ENCODE results near the gene AFF3.
"Not testable (repeated sequence)": the region's sequence is repeated elsewhere in the genome, so short reads cannot be mapped to it uniquely, and the experiment has no call there.

Gene AFF3

GRCh38 chr2:99753505-99753904, 388.9 kb downstream of the AFF3 start:
- no peak for DNase-seq (ENCODE audit: low spot score)

DNA sequence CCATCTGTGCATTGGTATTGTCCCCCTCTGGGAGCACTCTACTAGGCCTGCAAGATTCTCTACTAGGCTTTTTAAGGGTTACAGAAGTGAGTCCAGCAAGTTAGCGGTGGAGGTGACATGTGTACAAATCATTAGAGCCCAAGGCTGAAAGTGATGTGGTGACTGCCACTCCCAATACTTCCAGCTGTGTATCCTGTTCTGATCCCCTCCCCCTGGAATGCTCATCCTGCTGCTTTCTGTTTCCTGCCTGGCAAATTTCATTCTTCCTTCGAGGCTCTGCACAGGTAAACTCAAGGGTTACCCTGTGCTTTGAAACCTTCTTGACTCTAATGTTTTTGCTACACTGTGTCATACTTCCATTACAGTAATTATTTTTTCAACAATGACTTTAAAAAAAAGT, 394.0 kb downstream of the AFF3 start:
- peak; percentile 20 for DNase-seq (ENCODE audit: low spot score)

GRCh38 chr2:99747842-99748241, 394.5 kb downstream of the AFF3 start:
- DNase-seq (ENCODE audit: low spot score): no peak

- DNase-seq (ENCODE audit: low spot score): no peak
Measured at GRCh38 chr2:99743146-99743545, 399.2 kb downstream of the AFF3 start.

GRCh38 chr2:99737537-99737936, 404.9 kb downstream of the AFF3 start:
- no peak for DNase-seq (ENCODE audit: low spot score)

- DNase-seq (ENCODE audit: low spot score): no peak
Measured at GRCh38 chr2:99735753-99736152, 406.6 kb downstream of the AFF3 start.

DNA sequence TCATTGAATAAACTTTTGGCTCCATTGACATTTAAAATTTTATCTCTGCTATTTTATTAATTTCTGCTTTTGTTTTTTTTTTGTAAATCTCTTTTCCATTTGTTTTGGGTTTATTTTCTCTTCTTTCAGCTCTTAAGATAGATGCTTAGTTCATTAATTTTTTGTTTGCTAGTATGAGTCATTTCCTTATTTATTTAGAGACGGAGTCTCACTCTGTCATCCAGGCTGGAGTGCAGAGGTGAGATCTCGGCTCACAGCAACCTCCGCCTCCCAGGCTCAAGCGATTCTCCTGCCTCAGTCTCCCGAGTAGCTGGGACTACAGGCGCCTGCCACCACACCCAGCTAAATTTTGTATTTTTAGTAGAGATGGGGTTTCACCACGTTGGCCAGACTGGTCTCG, 407.1 kb downstream of the AFF3 start:
- DNase-seq (ENCODE audit: low spot score): not testable (repeated sequence)

GRCh38 chr2:99734236-99734635, 408.2 kb downstream of the AFF3 start:
- no peak for DNase-seq (ENCODE audit: low spot score)

DNA sequence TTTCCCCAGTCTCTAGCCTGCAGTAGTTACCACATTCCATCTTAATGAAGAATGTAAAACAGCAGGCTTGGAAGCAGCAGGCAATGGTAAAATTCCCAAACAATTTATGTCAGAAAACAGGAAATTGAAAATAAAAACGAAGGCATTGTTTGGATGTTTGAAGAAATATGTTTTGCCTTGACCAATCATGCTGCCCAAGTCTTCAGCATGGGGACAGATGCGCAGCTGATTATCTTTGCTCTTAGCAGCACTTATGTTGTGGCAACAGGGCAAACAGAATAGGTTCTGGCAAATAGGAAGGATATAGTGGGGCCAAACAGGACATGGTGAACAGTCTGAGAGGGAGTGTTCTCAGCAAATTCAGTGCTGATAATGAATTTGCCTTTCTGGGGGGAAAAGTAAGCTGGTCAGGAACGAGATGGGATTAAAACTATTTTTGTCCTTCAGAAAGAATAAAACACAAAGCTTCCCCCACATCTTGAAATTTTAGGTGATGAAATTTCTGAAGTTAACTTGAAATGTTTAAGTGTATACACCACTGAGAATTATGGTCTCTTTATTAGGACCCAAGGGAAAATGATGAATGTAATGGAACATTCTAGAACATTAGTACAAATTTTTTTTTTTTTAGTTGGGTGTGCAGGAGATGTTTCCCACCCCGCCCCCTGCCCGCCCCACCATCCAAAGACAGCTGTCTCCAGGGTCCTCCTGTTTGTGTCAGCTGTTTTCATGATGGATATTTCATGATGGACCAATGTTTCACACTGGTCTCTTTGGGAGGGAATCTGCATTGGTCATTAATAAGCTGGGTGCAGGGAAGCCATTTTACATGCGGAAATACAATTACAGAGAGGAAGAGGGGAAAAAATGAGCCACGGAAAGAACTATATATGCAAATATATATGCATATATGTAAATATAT, 413.0 kb downstream of the AFF3 start:
- DNase-seq (ENCODE audit: low spot score): no peak

- DNase-seq (ENCODE audit: low spot score): no peak
Measured at GRCh38 chr2:99728166-99728565, 414.2 kb downstream of the AFF3 start.

DNA sequence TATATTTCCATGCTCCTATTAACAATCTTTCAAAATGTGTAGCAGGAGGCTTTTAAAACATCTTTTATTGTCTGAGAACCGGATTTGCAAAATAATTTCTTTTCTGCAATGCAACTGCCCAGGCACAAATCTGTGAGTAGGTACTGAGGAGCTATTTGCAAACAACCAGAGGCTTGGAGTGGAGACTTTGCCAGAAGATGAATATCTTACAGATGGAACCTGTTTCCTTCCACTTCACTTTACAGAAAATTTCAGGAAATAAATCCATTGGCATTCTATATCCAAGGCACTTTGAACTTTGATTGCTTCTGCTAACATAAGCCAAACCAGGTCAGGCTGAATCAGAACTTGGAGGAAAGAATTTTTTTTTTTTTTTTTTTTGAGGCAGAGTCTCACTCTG, 415.2 kb downstream of the AFF3 start:
- DNase-seq (ENCODE audit: low spot score): no peak

DNA sequence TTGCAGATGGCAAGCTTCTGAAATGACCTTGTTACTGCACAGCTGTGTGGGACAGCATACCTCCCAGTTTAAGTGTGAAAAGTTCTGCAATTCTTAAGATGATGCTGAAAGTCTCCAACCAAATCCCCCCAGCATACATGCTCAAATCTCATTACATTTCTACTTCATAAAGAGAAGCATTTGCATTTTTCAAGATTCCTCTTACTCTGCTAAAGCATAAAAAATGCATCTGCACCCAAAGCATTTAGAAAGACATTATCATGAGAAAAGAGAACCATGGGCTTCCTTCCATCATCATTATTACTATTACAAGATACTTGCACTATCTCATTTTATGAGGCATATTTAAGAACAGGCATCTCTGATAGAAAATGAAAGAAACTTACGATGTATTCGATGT, 415.7 kb downstream of the AFF3 start:
- no peak for DNase-seq (ENCODE audit: low spot score)

DNA sequence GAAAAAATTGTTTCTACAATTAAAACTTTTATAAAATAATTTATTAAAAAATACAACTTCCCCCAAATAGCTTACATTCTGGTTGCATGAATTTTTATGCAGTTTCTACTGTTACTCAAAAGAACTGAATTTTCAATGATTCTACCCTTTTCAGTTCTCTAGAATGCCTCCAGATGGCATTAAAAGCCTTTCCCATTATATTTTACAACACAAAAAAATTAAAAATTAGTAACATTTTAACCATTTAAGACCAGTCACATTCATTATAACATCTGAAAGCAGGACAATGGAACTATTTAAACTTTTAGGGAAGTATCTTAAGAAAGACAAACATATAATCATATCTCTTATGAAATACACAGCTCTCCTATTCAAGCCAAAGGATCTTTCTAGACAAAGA, 416.6 kb downstream of the AFF3 start:
- no peak for DNase-seq (ENCODE audit: low spot score)

GRCh38 chr2:99722476-99722875, 419.9 kb downstream of the AFF3 start:
- no peak for DNase-seq (ENCODE audit: low spot score)

- no peak for DNase-seq (ENCODE audit: low spot score)
Measured at GRCh38 chr2:99719102-99719501, 423.3 kb downstream of the AFF3 start.

DNA sequence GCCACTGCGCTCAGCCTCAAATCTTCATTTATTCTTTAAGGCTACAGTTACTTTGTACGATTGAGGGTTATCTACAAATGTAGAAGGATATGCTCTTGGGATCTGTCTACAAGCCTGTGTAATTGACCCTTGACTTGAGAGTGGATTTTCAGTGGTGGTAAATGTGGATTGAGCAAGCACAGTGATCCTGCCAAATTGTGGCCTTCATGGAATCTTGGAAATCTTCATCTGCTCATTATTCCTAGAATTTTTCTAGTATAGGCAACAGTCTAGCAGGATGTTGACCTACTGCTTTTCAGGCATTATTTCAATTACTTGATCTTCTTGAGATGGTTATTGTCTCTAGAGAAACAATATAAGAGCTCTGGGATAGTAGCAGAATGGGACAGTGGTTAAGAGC, 426.4 kb downstream of the AFF3 start:
- no peak for DNase-seq (ENCODE audit: low spot score)

DNA sequence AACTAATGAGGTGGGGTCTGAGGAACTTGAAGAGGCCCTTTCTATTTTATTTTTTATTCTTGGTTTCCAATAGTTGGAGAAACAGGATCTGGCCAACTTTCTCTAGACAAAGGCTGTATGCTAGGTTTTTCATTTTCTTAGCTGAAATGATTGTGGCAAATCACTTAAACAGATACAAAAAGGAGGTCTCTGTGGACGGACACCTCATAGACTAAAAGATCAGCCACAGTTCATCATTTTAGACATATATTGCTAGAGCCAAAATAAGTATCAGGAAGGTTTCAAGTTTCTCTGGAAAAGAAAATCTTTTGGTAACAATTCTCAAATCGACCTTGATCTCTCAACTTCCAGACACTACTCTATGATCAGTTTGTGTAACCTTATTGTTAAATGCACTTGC, 428.0 kb downstream of the AFF3 start:
- no peak for DNase-seq (ENCODE audit: low spot score)

DNA sequence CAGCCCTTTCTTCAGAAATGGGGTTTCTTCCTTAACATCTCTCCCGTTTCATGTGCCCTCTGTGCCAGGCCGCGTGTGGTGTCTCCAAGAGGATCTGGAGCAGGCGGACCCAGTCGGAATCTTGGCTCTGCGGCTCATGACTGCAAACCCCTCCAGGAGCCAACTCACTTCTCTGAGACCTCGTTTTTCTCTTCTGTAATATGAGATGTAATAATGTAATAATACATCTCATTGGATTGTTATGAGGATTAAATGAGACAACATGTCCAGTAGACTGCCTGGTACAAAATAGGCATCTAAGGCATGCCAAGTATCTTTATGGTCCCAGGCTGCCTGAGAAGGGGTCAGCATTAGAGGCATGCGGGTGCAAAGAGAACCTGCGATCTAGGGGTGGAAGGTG, 431.2 kb downstream of the AFF3 start:
- DNase-seq (ENCODE audit: low spot score): no peak

DNA sequence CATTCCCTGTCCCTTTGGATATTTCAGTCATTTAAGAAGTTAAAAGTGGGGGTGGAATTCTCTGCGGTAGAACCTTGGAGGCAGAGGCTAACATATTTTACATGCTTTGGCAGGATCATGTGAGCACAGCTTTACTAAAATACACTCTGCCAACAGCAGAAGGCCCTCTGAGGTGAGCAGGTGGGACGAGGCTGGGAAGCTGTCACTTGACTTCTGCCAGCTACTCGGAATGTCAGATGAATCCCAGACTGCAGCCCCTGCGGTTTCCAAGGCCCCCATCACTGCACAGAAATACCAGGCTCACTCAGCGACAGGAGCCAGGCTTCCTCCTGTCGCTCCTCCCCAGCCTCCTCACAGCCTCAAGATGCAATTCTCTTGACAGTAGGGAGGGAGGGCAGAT, 431.7 kb downstream of the AFF3 start:
- DNase-seq (ENCODE audit: low spot score): no peak

DNA sequence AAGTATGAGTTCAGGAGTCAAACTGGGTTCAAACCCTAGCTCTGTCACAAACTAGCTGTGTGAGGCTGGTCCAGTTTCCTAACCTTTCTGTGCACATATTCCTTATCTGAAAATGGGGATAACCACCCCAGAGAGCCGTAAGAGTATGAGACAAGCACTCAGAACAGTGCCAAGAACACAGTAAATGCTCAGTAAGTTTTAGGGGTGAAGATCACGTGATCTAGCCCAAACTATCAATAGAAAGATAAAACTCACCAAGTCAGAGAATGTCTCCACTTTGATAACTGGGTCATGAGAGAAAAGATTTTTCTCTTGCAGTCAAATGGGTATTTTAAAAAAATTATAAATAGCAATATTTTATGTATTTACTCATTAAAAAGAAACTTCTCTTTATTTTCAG, 433.2 kb downstream of the AFF3 start:
- DNase-seq (ENCODE audit: low spot score): no peak

GRCh38 chr2:99708231-99708630, 434.2 kb downstream of the AFF3 start:
- no peak for DNase-seq (ENCODE audit: low spot score)

GRCh38 chr2:99707592-99707991, 434.8 kb downstream of the AFF3 start:
- no peak for DNase-seq (ENCODE audit: low spot score)

DNA sequence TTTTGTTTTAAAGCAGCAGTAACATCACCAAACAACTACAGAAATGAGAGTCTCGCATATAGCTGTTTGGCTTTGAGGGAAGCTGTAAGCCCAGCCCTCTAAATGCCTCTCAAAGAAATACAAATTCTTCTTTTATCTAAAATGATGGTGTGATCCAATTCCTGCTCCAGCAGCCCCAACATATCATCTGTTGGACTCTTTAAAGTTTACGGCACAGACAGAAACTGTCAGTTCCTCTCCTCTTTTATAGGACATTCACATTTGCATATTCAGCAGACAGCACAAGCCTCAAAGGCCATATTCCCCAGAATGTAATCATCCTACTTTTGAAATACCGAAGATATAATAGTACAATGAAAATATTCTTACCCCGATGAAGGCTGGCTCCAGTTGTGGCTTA, 435.7 kb downstream of the AFF3 start:
- no peak for DNase-seq (ENCODE audit: low spot score)

- peak; percentile 51 for DNase-seq (ENCODE audit: low spot score)
Measured at GRCh38 chr2:99701503-99701902, 440.9 kb downstream of the AFF3 start.

Data from SW480 (cell line).